GM23338 (cell line): Measurements from ENCODE around the gene ZBTB7C. TPM values are rescaled to one million over a fixed set of nuclear protein-coding genes. Genes with fewer than 3 reads are reported as not detected.

Source experiments
- CTCF ChIP-seq, 2 experiments: fragments of 200-600 bp in 1 of 2; sonication (generic) in 1 of 2; conservative IDR thresholded peaks; 2 replicates each; pipeline versions ENCODE4 v1.5.1 to v1.6.1; 2016 to 2017; ENCODE audit warnings: antibody characterized with exemption in 2 of 2, low read depth in 2 of 2, mild to moderate bottlenecking in 2 of 2, moderate library complexity in 1 of 2
- EZH2phosphoT487 ChIP-seq: fragments of 200-600 bp; sonication (generic); IDR thresholded peaks from one replicate; pipeline ENCODE4 v1.8.1; 2018; ENCODE audit warnings: antibody characterized with exemption; ENCODE audit not compliant: unreplicated experiment
- JUNB ChIP-seq: IDR thresholded peaks from one replicate; pipeline ENCODE4 v1.6.1; 2016; ENCODE audit warnings: antibody characterized with exemption; ENCODE audit not compliant: unreplicated experiment
- POLR2AphosphoS5 ChIP-seq: IDR thresholded peaks from 2 replicates; pipeline ENCODE4 v1.6.1; 2016; ENCODE audit warnings: antibody characterized with exemption, low read depth
- REST ChIP-seq: IDR thresholded peaks from one replicate; pipeline ENCODE4 v1.6.1; 2018; ENCODE audit warnings: antibody characterized with exemption; ENCODE audit not compliant: unreplicated experiment
- STAT1 ChIP-seq: IDR thresholded peaks from one replicate; pipeline ENCODE4 v1.6.1; 2016; ENCODE audit warnings: antibody characterized with exemption; ENCODE audit not compliant: unreplicated experiment
- ZNF462 ChIP-seq: fragments of 250-450 bp; sonication (Bioruptor Pico); IDR thresholded peaks from 2 replicates; pipeline ENCODE4 v1.5.0; 2020; ENCODE audit warnings: mild to moderate bottlenecking, moderate library complexity
- polyA plus RNA-seq: library from polyadenylated mRNA; unstranded; fragments of >200 nt; fragmentation: Nextera tagmentation; extraction: Ambion mirVana; gene quantifications from 2 replicates; pipeline ENCODE4 v1.2.1, GENCODE V29; 2016
- total RNA-seq: library from RNA; depleted of rRNA; stranded (reverse); fragments of >200 nt; shearing (Covaris generic); gene quantifications from 2 replicates; pipeline ENCODE4 v1.2.3, GENCODE V29; 2014

Gene ZBTB7C
- total and polyA plus RNA-seq, 2 experiments from 2014 or later, result 0.03 to 0.14 TPM

- TF ChIP-seq ZNF462 (CRISPR knock-in tag) (no peak), REST (no peak), STAT1 (no peak), EZH2phosphoT487 (no peak), JUNB (no peak), CTCF (conservative IDR thresholded peaks at IDR 0.05; ENCODE audit: low read depth in 2 of 2) (no peak), POLR2AphosphoS5 (no peak)
Observed at GRCh38 chr18:48218285-48219022, 190.7 kb downstream of the ZBTB7C start (continued).
